Measurements from ENCODE around the gene RIMKLB.

The RIMKLB gene

DNA sequence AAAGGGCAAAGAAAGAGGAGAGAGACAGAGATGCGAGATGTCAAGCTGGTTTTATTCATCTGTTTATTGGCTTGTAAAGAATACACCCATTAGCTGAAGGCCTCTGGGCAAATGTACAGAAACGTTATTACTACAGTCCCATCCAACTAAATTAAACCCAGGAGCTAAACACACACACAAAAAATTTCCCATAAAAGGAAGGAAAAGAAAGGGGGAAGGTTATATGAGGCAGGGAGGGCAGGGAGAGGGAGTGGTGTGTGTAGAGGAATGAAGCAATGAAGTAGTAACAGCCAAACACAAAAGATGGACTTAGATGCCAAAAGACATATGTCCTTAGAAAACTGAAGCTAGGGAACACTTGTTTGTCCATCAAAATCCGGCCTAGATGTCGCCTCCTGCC, 32.0 kb upstream of the RIMKLB start:
- Histone ChIP-seq H3K4me1 (ENCODE audit: control insufficient read depth in 1 of 2, insufficient read depth in 2 of 2, low read length in 2 of 2) (peaks cover 10 to 16% of the 10 kb centered on the region in 2 experiments), H2BK12ac (ENCODE audit: low read length) (no peak overlapping the region), H3K14ac (ENCODE audit: low read length) (no peak overlapping the region), H3K18ac (ENCODE audit: low read length) (no peak overlapping the region), H4K8ac (ENCODE audit: low read depth, low read length) (no peak overlapping the region), H3K4ac (ENCODE audit: low read depth, low read length) (no peak overlapping the region), H3K4me3 (ENCODE audit: low read depth, low read length) (no peak overlapping the region), H2BK5ac (ENCODE audit: low read depth, low read length, poor library complexity) (no peak overlapping the region), H2BK120ac (ENCODE audit: insufficient read depth, low read length, poor library complexity) (no peak overlapping the region), H3K9ac (ENCODE audit: low read length) (no peak overlapping the region), H3K27ac (ENCODE audit: low read depth, low read length) (no peak overlapping the region), H3K4me2 (ENCODE audit: low read length) (no peak overlapping the region), H3K27me3 (ENCODE audit: insufficient read depth, low read length) (no peaks in the 10 kb centered on the region), H3K79me1 (ENCODE audit: low read length) (peaks cover 24% of the 10 kb centered on the region), H4K12ac (ENCODE audit: low read depth, low read length) (no peak overlapping the region), H3K79me2 (ENCODE audit: control insufficient read depth, insufficient read depth, low read length, poor library complexity) (peaks cover 8% of the 10 kb centered on the region), H4K91ac (ENCODE audit: low read depth, low read length) (no peak overlapping the region), H2AFZ (ENCODE audit: insufficient read depth, low read length, poor library complexity) (no peak overlapping the region), H3K36me3 (ENCODE audit: control insufficient read depth in 1 of 2, insufficient read depth in 2 of 2, low read length in 2 of 2) (no peaks in the 10 kb centered on the region), H3K9me3 (ENCODE audit: insufficient read depth, low read depth, low read length) (peaks cover 2% of the 10 kb centered on the region), H2AK5ac (ENCODE audit: low read length) (peak overlapping the region; percentile 32), H3K23ac (ENCODE audit: low read length) (no peak overlapping the region)
- DNase-seq = no peak
- no CpG with 5 or more reads among the region's 4 CpGs for WGBS (ENCODE audit: extremely low coverage, insufficient coverage, insufficient read length)

DNA sequence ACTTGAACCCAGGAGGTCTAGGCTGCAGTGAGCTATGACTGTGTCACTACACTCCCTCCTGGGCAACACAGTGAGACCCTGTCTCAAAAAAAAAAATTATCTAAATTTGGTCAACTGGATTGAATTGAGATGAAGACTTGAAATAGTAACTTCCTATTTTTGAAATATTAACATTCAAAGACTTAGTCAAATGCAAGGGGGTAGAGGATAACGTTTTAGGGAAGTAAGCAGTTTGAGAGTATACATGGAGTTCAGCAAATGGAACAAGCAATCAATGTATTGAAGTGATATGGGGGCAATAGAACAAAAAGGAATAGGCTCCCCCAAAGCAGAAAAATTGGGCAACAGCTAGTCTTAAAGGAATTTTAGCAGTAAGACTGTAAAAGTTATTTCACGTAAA, 30.5 kb upstream of the RIMKLB start:
- Histone ChIP-seq H3K79me2 (ENCODE audit: control insufficient read depth, insufficient read depth, low read length, poor library complexity) (peaks cover 7% of the 10 kb centered on the region), H3K79me1 (ENCODE audit: low read length) (peaks cover 18% of the 10 kb centered on the region)
- WGBS (ENCODE audit: extremely low coverage, insufficient coverage, insufficient read length) = no CpG with 5 or more reads among the region's 2 CpGs

DNA sequence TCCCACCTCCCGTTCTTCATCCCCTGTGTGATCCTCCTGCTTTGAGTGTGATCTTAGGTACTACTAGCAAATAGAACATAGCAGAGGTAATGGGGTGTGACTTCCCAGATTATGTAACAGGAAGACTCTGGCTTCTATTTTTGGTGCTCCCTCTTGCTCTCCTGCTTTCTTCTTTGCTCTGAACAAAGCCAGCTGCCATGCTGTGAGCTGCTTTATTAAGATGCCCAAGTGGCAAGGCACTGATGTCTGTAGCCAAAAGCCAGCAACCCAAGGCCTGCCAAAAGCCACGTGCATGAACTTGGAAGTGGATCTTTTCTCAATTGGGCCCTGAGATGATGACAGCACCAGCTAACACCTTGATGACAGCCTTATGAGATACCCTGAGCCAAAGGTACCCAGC, 29.4 kb upstream of the RIMKLB start:
- DNase-seq = no peak
- H4K91ac ChIP-seq (ENCODE audit: low read depth, low read length) = no peak overlapping the region
- no peak overlapping the region for H2AK5ac ChIP-seq (ENCODE audit: low read length)
- peaks cover 10% of the 10 kb centered on the region for H3K79me1 ChIP-seq (ENCODE audit: low read length)
- H3K27me3 ChIP-seq (ENCODE audit: insufficient read depth, low read length) = no peaks in the 10 kb centered on the region
- H3K4ac ChIP-seq (ENCODE audit: low read depth, low read length) = no peak overlapping the region
- no peak overlapping the region for H3K23ac ChIP-seq (ENCODE audit: low read length)
- peaks cover 8 to 9% of the 10 kb centered on the region in 2 experiments for H3K4me1 ChIP-seq (ENCODE audit: control insufficient read depth in 1 of 2, insufficient read depth in 2 of 2, low read length in 2 of 2)
- no peak overlapping the region for H3K18ac ChIP-seq (ENCODE audit: low read length)
- H2BK5ac ChIP-seq (ENCODE audit: low read depth, low read length, poor library complexity) = no peak overlapping the region
- H4K12ac ChIP-seq (ENCODE audit: low read depth, low read length) = no peak overlapping the region
- H3K79me2 ChIP-seq (ENCODE audit: control insufficient read depth, insufficient read depth, low read length, poor library complexity) = peaks cover 5% of the 10 kb centered on the region
- no peak overlapping the region for H4K8ac ChIP-seq (ENCODE audit: low read depth, low read length)
- no peak overlapping the region for H3K4me3 ChIP-seq (ENCODE audit: low read depth, low read length)
- H2BK12ac ChIP-seq (ENCODE audit: low read length) = peak overlapping the region; percentile 43
- no peak overlapping the region for H2AFZ ChIP-seq (ENCODE audit: insufficient read depth, low read length, poor library complexity)
- no CpG with 5 or more reads among the region's 2 CpGs for WGBS (ENCODE audit: extremely low coverage, insufficient coverage, insufficient read length)
- H3K27ac ChIP-seq (ENCODE audit: low read depth, low read length) = no peak overlapping the region
- no peak overlapping the region for H3K9ac ChIP-seq (ENCODE audit: low read length)
- H3K9me3 ChIP-seq (ENCODE audit: insufficient read depth, low read depth, low read length) = peaks cover 2% of the 10 kb centered on the region
- H3K36me3 ChIP-seq (ENCODE audit: control insufficient read depth in 1 of 2, insufficient read depth in 2 of 2, low read length in 2 of 2) = no peaks in the 10 kb centered on the region
- H2BK120ac ChIP-seq (ENCODE audit: insufficient read depth, low read length, poor library complexity) = no peak overlapping the region
- no peak overlapping the region for H3K14ac ChIP-seq (ENCODE audit: low read length)
- H3K4me2 ChIP-seq (ENCODE audit: low read length) = no peak overlapping the region

More for the DNA sequence above, 30.5 kb upstream of the RIMKLB start:
- no peak overlapping the region for H4K91ac ChIP-seq (ENCODE audit: low read depth, low read length)
- no peak overlapping the region for H3K4me2 ChIP-seq (ENCODE audit: low read length)
- peaks cover 8 to 11% of the 10 kb centered on the region in 2 experiments for H3K4me1 ChIP-seq (ENCODE audit: control insufficient read depth in 1 of 2, insufficient read depth in 2 of 2, low read length in 2 of 2)
- H2BK5ac ChIP-seq (ENCODE audit: low read depth, low read length, poor library complexity) = no peak overlapping the region
- H3K18ac ChIP-seq (ENCODE audit: low read length) = no peak overlapping the region
- no peak overlapping the region for H3K4ac ChIP-seq (ENCODE audit: low read depth, low read length)
- H2BK12ac ChIP-seq (ENCODE audit: low read length) = no peak overlapping the region
- peaks cover 2% of the 10 kb centered on the region for H3K9me3 ChIP-seq (ENCODE audit: insufficient read depth, low read depth, low read length)
- H3K27ac ChIP-seq (ENCODE audit: low read depth, low read length) = no peak overlapping the region
- H3K27me3 ChIP-seq (ENCODE audit: insufficient read depth, low read length) = no peaks in the 10 kb centered on the region
- H3K9ac ChIP-seq (ENCODE audit: low read length) = no peak overlapping the region
- DNase-seq = no peak
- no peak overlapping the region for H3K4me3 ChIP-seq (ENCODE audit: low read depth, low read length)
- no peak overlapping the region for H2BK120ac ChIP-seq (ENCODE audit: insufficient read depth, low read length, poor library complexity)
- no peak overlapping the region for H4K8ac ChIP-seq (ENCODE audit: low read depth, low read length)
- H2AK5ac ChIP-seq (ENCODE audit: low read length) = no peak overlapping the region
- H3K14ac ChIP-seq (ENCODE audit: low read length) = no peak overlapping the region
- no peak overlapping the region for H2AFZ ChIP-seq (ENCODE audit: insufficient read depth, low read length, poor library complexity)
- no peak overlapping the region for H3K23ac ChIP-seq (ENCODE audit: low read length)
- no peak overlapping the region for H4K12ac ChIP-seq (ENCODE audit: low read depth, low read length)
- no peaks in the 10 kb centered on the region for H3K36me3 ChIP-seq (ENCODE audit: control insufficient read depth in 1 of 2, insufficient read depth in 2 of 2, low read length in 2 of 2)

DNA sequence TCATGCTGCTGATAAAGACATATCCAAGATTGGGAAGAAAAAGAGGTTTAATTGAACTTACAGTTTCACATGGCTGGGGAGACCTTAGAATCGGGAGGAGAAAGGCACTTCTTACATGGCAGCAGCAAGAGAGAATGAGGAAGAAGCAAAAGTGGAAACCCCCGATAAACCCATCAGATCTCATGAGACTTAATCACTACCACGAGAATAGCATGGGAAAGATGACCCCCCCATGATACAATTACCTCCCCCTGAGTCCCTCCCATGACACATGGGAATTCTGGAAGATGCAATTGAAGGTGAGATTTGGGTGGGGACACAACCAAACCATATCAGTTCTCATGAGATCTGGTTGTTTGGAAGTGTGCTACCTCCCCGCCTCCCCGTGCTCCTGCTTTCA, 25.4 kb upstream of the RIMKLB start:
- no peak overlapping the region for H3K4me2 ChIP-seq (ENCODE audit: low read length)
- no peak overlapping the region for H3K14ac ChIP-seq (ENCODE audit: low read length)
- H4K91ac ChIP-seq (ENCODE audit: low read depth, low read length) = no peak overlapping the region
- H3K4me3 ChIP-seq (ENCODE audit: low read depth, low read length) = no peak overlapping the region
- H2BK5ac ChIP-seq (ENCODE audit: low read depth, low read length, poor library complexity) = no peak overlapping the region
- peaks cover 2% of the 10 kb centered on the region for H3K9me3 ChIP-seq (ENCODE audit: insufficient read depth, low read depth, low read length)
- no peak overlapping the region for H4K12ac ChIP-seq (ENCODE audit: low read depth, low read length)
- H4K8ac ChIP-seq (ENCODE audit: low read depth, low read length) = no peak overlapping the region
- no peak overlapping the region for H3K23ac ChIP-seq (ENCODE audit: low read length)
- H2BK12ac ChIP-seq (ENCODE audit: low read length) = no peak overlapping the region
- H2AFZ ChIP-seq (ENCODE audit: insufficient read depth, low read length, poor library complexity) = no peak overlapping the region
- no peaks in the 10 kb centered on the region for H3K79me2 ChIP-seq (ENCODE audit: control insufficient read depth, insufficient read depth, low read length, poor library complexity)
- no peak overlapping the region for H2BK120ac ChIP-seq (ENCODE audit: insufficient read depth, low read length, poor library complexity)
- WGBS (ENCODE audit: extremely low coverage, insufficient coverage, insufficient read length) = no CpG with 5 or more reads among the region's 5 CpGs
- H3K36me3 ChIP-seq (ENCODE audit: control insufficient read depth in 1 of 2, insufficient read depth in 2 of 2, low read length in 2 of 2) = no peaks in the 10 kb centered on the region
- no peak overlapping the region for H3K18ac ChIP-seq (ENCODE audit: low read length)
- no peak overlapping the region for H3K27ac ChIP-seq (ENCODE audit: low read depth, low read length)
- peaks cover 12% of the 10 kb centered on the region for H3K79me1 ChIP-seq (ENCODE audit: low read length)
- H2AK5ac ChIP-seq (ENCODE audit: low read length) = no peak overlapping the region
- peaks cover 0 to 7% of the 10 kb centered on the region in 2 experiments for H3K4me1 ChIP-seq (ENCODE audit: control insufficient read depth in 1 of 2, insufficient read depth in 2 of 2, low read length in 2 of 2)
- DNase-seq = peak in 1 of 2 donors; percentile 21
- H3K4ac ChIP-seq (ENCODE audit: low read depth, low read length) = no peak overlapping the region
- no peak overlapping the region for H3K9ac ChIP-seq (ENCODE audit: low read length)
- no peaks in the 10 kb centered on the region for H3K27me3 ChIP-seq (ENCODE audit: insufficient read depth, low read length)

Data from trophoblast cell (in vitro differentiated cells and primary cell).